NCI-H1092 (cell line): Measurements from ENCODE around the gene IFITM2.
"Not testable (repeated sequence)": the region's sequence is repeated elsewhere in the genome, so short reads cannot be mapped to it uniquely, and the experiment has no call there.

Source experiments
- DNase-seq: peaks from one replicate; lab custom pipeline; 2025; lab: John Stamatoyannopoulos, UW

Gene IFITM2

GRCh38 chr11:342328-342727, 34.7 kb downstream of the IFITM2 start:
- DNase-seq = no peak

- DNase-seq = no peak
Observed at GRCh38 chr11:344836-345578, 37.4 kb downstream of the IFITM2 start.

- DNase-seq = no peak
Observed at GRCh38 chr11:346529-346928, 38.9 kb downstream of the IFITM2 start.

GRCh38 chr11:349270-349954, 41.8 kb downstream of the IFITM2 start:
- DNase-seq = not testable (repeated sequence)

GRCh38 chr11:350033-350722, 42.6 kb downstream of the IFITM2 start:
- DNase-seq = not testable (repeated sequence)

GRCh38 chr11:350723-351255, 43.2 kb downstream of the IFITM2 start:
- no peak for DNase-seq

- DNase-seq = no peak
Observed at GRCh38 chr11:351411-351810, 43.8 kb downstream of the IFITM2 start.

GRCh38 chr11:352456-353031, 44.9 kb downstream of the IFITM2 start:
- no peak for DNase-seq

- DNase-seq = no peak
Observed at GRCh38 chr11:353179-353873, 45.7 kb downstream of the IFITM2 start.

- DNase-seq = no peak
Observed at GRCh38 chr11:355581-356458, 48.2 kb downstream of the IFITM2 start.

GRCh38 chr11:356610-357009, 49.0 kb downstream of the IFITM2 start:
- DNase-seq = no peak

- DNase-seq = no peak
Observed at GRCh38 chr11:357582-357981, 50.0 kb downstream of the IFITM2 start.

- DNase-seq = no peak
Observed at GRCh38 chr11:358129-358800, 50.6 kb downstream of the IFITM2 start.
